HG03342 (cell line): ENCODE measurements around the gene ANKRD13A.
"Not testable (repeated sequence)": the region's sequence is repeated elsewhere in the genome, so short reads cannot be mapped to it uniquely, and the experiment has no call there.

Experiments
- ATAC-seq: cut with Tn5 transposase; IDR thresholded peaks from one replicate; pipeline ENCODE4 v1.9.1; 2021; ENCODE audit warnings: mild to moderate bottlenecking, moderate library complexity; ENCODE audit not compliant: unreplicated experiment

Gene ANKRD13A

DNA sequence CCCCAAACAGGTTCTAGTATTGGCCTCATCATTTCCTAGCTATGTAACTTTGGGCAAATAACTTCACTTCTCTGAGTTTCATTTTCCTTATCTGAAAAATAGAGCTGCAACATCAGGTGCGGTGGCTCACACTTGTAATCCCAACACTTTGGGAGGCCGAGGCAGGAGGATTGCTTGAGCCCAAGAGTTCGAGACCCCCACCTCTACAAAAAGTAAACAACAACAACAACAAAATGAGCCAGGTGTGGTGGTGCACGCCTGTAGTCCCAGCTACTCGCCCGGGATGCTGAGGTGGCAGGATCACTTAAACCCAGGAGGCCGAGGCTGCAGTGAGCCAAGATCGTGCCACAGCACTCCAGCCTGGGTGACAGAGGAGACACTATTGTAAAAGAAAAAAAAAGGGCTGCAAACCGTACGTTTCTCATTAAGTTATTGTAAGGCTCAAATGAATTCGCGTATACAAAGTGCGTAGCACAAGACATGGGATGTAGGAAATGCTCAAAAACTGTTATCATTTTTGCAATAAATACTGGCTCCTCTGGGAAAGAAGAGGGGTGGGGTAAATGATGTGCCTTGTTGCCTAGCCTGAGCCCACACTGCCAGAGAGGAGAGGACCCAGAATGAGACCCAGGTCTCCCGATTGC is 48.2 kb downstream of the ANKRD13A start:
- ATAC-seq: no peak

DNA sequence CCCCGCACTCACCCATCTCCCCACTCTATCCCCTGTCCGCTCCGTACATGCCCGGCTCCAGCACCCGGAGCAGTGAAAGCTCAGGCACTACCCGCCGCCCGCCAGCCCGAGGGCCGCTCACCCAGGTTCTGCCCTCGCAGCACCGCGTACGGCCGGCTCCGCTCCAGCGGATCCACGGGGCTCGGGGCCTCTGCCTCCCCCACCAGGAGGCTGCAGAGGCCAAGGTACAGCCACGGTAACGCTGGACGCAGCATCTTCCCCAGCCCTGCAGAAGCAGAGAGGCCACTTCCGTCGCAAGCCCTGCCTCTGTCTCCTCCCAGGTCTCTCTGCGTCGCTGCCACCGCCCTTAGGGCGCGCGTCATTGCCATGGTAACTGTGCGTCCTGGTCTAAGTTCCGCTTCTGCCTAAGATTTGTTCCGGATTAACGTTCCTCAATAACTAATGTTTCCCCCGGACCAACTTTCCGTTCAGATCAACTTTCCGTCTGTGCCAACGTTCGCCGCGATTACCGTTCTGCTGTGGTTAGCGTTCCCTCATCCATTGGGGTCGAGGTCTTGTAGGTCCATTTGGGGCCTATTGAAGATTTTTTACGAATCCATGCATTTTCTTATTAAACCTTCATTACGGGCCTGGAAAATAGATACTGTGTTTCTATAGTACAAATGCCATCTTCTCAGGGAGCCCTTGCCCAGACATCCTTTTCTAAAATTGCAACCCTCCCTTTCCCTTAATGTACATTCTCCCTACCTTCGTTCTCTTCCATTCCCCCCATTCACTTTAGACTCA is 49.2 kb downstream of the ANKRD13A start, which contains the start of gene C12orf76:
Gene C12orf76 (minus strand): TSS at position 281 of the 786 bp plus-strand sequence. CDS start 27 bp downstream, at position 254.
- peak; percentile 98 for ATAC-seq

DNA sequence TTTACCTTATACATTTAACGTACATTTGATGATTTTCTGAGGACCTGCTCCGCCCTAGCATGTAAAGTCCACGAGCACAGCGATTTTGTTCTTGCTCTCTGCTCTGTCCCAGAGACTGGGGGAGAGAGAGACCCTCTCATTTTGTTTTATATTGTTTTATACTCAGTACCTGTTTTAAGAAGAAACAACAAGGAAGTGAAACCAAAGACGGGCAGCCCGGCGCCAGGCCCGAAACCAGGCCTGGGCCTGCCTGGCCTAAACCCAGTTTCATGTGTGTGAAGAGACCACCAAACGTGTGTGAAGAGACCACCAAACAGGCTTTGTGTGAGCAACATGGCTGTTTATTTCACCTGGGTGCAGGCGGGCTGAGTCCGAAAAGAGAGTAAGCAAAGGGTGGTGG is 49.8 kb downstream of the ANKRD13A start:
- ATAC-seq: not testable (repeated sequence)

DNA sequence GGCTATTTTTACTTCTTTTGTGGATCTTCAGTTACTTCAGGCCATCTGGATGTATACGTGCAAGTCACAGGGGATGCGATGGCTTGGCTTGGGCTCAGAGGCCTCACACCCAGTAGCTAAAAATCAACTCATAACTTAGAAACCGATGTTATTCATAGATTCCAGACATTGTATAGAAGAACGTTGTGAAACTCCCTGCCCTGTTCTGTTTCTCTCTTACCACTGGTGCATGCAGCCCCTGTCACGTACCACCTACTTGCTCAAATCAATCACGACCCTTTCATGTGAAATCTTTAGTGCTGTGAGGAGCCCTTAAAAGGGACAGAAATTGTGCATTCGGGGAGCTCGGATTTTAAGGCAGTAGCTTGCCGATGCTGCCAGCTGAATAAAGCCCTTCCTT is 50.4 kb downstream of the ANKRD13A start:
- not testable (repeated sequence) for ATAC-seq

DNA sequence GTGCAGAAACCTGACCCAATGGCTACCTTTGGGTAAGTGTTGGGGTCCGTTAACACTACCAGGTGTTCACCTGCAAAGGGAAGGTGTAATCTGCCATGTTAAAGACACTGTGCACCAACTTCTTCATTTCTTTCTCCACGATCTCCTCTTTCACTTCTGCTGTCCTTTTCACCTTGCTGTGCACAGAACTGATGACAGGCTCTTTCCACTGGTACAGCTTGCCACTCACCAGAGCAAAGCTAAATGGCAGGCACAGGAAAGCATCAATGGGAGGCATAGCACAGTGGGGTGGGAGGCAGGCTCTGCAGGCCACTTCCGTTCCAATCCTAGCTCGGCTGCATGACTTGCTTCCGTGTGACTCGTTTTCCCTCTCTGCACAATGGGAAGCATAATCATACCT is 51.7 kb downstream of the ANKRD13A start:
- no peak for ATAC-seq

DNA sequence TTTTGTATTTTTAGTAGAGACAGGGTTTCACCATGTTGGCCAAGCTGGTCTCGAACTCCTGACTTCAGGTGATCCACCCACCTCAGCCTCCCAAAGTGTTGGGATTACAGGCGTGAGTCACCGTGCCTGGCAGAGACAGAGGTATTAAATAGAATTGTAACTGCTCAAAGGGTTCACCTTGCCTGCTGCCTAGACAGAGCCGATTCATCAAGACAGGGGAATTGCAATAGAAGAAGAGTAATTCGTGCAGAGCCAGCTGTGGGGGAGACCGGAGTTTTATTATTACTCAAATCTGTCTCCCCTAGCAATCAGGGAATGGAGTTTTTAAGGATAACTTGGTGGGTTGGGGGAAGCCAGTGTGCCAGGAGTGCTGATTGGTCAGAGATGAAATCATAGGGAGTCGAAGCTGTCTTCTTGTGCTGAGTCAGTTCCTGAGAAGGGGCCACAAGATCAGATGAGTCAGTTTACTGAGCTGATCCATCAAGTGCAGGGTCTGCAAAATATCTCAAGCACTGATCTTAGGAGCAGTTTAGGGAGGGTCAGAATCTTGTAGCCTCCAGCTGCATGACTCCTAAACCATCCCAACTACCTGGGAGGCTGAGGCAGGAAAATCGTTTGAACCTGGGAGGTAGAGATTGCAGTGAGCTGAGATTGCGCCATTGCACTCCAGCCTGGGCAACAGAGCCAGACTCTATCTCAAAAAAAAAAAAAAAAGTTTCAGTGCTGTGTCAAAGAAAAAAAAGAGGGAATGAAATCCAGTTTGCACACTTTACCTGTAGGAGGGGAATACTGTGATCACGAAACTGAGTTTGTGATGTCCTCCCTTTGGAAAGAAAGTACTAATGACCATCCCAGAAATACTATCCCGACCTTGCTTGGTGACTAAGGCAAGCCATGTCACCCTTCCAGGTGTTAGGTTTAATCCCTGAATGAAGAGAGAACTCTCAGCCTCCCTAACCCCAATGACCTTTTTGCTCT is 56.4 kb downstream of the ANKRD13A start:
- not testable (repeated sequence) for ATAC-seq

DNA sequence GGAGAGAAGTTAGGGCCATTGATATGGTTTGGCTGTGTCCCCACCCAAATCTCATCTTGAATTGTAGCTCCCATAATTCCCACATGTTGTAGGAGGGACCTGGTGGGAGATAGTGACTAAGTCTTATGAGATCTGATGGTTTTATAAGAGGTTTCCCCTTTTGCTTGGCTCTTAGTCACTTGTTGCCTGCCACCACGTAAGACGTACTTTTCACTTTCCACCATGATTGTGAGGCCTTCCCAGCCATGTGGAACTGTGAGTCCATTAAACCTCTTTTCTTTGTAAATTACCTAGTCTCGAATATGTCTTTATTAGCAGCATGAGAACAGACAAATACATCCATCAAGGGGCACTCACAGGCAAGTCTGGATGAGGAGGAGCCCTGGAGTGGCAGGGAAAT is 57.4 kb downstream of the ANKRD13A start:
- not testable (repeated sequence) for ATAC-seq

DNA sequence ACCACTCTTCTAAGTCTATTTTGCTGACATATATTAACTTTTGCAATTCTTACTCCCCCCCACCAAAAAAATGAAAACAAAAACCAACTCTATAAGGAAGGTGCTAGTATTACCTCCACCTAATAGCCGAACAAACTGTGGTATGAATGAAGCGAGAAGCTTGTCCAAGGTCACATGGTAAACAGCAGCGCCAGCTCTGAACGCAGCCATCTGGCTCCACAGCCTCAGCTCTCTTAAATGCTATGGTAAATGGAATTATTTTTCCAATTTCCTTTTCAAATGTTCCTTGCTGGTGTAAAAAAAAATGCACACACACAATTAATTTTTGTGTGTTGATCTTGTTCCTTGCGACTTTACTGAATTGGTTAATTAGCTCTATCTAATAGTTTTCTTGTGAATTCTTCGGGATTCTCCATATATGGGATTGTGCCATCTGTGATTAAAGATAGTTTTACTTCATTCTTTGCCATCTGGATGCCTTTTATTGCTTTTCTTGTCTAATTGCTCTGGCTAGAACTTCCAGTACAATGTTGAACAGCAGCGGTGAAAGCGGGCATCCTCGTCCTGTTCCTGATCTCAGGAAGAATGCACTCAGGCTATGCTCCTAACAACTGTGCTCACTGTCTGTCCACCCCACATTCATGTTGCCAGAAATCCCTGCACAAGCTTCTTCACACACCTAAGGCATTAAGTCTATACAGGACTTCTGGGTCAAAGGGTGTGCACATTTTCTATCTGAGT is 59.8 kb downstream of the ANKRD13A start:
- ATAC-seq: no peak

DNA sequence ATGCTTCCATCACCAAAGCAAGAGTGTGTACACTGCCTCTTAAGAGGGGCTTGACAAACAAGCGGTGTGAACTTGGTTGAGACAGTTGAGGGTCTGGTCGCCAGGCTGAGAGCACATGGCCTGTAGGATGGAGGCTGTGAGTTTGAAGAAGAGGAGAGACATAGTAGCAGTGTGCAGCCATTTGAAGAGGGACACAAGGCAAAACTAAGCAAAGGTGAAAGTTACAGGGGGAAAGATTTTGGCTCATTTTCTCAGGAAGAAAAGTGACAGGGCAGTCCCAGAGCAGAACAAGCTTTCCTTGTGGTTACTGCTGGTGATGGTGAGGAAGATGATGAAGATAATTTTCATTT is 60.4 kb downstream of the ANKRD13A start:
- ATAC-seq: no peak

DNA sequence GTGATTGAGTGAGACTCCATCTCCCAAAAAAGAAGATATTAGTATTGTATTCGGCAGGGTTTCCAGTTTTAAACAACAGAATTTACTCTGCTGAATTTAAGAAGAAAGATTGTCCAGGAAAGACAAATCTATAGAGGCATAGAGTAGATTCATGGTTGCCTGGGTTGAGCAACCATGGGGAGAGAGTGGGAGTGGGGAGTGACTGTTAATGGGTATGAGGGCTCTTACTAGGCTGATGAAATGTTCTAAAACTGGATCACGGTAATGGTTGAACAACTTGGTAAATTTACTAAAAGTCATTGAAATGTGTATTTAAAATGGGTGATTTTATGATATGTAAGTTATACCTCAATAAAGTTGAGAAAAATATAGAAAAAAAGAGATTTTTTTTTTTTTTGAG is 63.0 kb downstream of the ANKRD13A start:
- ATAC-seq: no peak

DNA sequence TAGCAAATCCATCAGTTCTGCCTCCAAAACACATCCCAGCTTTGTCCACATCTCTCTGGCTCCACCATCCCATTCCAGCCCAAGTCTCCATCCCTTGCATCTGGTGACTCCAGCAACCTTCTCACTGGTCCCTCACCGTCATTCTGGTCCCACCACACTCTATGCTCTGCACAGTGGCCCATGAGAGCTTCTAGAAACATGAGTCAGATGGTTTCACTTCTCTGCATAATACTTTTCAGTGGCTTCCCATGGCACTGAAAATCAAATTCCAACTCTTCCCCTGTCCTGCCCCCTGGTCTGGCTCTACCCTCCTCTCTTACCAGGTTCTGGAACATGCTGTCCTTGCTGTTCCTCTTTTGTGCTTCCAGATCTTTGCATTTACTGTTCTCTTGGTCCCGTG is 66.3 kb downstream of the ANKRD13A start:
- ATAC-seq: no peak

DNA sequence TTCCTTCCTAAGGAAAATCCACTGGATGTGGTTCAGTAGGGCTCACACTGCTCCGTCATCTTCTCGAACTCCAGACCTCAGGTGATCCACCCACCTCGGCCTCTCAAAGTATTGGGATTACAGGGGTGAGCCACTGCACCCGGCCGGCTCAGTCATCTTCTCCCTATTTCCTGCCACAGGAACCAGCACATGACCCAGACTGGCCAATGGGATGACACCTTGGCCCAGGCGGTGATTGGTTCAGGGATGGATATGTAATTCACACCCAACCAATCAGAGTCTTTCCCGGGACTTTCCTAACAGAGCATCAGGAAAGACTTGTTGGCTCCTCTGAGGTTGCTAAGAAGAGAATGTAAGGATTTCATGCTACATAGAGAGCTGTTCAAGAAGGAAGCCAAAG is 68.3 kb downstream of the ANKRD13A start:
- ATAC-seq: no peak

DNA sequence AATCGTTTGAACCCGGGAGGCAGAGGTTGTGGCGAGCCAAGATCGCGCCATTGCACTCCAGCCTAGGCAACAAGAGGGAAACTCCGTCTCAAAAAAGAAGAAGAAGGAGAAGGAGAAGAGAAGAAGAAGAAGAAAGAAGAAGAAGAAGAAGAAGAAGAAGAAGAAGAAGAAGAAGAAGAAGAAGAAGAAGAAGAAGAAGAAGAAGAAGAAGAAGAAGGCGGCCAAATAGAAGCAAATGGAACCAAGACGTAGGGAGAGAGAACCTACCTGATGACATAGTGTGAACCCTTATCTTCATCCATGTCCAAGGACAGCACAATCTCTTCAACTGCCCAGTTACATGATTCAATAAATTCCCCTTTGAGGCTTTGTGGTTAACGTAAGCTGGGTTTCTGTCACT is 68.9 kb downstream of the ANKRD13A start:
- ATAC-seq: not testable (repeated sequence)

DNA sequence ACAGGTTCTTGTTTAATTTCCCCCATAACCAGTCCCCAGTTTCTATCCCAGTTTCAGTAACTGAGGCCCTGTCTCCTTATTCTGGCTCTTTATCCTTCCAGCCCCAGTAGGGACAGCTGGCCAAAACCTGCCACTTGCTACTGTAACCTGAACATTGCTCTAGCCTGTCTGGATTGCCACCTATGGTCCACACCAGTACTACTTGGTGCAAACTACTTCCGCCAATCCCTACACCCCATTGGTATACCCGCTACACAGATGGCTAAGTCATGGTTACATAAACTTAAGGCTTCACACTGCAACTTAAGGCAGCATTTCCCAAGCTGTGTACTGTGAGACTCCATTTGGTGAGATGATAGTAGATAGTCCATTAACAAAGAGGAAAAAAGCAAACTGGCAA is 69.4 kb downstream of the ANKRD13A start:
- ATAC-seq: no peak

DNA sequence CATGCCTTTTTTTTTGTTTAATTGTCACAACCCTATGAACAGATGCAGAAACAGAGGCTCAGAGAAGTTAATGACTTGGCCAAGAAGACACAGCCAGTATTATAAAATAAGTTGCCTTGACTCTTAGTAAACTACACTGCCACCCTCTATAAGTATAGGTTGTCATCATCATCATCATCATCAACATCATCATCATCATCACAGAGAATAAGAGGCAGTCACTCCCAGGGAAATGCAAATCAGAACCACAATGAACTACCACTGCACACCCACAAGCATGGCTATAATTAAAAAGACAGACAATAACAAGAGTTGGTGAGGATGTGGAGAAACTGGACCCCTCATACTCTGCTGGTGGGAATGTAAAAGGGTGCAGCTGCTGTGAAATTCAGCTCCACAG is 72.3 kb downstream of the ANKRD13A start:
- ATAC-seq: no peak

DNA sequence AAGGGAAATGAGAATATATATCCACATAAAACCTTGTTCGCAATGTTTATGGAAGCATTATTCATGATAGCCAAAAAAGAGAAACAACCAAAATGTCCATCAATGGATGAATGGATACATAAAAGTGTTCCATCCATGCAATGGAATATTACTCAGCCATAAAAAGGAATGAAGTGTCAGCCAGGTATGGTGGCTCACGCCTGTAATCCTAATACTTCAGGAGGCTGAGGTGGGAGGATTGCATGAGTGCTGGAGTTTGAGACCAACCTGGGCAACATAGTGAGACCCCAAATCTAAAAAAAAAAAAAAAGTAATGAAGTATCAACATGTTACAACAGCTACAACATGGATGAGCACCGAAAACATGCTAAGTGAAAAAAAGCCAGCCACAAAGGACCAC is 72.7 kb downstream of the ANKRD13A start:
- ATAC-seq: no peak

DNA sequence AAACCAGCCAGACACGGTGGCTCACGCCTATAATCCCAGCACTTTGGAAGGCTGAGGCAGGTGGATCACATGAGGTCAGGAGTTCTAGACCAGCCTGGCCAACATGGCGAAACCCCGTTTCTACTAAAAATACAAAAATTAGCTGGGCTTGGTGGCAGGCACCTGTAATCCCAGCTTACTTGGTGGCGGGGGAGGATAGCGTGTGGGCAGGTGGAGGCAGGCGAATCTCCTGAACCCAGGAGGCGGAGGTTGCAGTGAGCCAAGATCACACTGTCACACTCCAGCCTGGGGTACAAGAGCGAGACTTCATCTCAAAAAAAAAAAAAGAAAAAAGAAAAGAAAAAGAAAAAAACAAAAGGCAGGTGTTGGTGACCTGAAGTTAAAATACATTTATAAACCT is 73.4 kb downstream of the ANKRD13A start:
- ATAC-seq: not testable (repeated sequence)

DNA sequence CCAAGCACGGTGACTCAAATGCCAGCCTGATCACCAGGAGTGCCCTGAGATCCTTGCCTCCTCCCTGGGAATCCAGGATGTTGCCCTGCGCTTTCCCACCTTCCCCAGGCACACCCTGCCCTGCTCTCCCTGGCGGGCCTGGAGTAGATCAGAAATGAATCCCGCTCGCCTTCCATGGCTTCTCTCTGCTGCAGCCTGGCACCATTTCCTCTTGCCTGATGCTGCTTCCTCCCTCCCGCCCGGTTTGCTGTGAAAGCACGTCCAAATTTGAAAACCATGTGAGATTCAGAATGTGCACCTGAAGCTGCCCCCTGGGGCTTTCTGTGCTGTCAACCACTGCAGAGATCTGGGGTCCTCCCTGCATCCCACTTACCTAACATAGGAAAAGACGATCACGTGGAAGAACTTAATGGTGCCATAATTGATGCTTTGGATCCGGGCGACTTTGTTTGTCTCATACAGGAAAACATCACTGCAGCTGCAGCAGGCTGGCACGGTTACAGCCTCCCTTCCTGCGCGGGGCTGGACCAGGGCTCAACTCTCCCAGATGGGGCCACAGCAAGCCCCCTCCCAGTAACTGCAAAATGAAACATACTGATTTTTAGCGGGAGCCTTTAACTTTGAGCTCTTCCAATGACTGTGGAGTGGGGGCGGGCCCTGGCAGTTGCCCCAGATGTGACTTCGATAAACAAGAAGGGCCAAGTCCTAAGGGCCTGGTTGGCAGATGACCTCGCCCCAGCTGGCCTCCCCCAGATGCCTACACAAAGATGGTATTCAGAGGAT is 74.0 kb downstream of the ANKRD13A start:
- no peak for ATAC-seq

DNA sequence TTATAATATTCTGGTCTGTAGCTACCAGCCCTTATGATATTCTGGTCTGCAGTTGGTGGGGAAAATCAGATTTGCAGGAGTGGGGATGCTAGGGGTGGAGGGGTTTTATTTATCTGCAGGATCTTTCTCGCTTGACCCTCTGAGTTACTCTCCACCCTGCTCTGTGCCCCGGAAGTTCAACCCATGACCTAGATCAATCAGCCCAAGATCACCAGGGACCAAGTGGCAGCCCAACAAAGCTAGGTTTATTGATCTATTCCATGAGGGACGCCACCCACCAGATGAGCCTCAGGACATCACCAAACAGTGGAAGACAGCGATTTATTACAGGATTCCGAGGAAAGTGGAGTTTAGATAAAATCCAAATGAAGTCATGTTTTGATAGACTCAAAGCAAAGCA is 74.9 kb downstream of the ANKRD13A start:
- no peak for ATAC-seq

DNA sequence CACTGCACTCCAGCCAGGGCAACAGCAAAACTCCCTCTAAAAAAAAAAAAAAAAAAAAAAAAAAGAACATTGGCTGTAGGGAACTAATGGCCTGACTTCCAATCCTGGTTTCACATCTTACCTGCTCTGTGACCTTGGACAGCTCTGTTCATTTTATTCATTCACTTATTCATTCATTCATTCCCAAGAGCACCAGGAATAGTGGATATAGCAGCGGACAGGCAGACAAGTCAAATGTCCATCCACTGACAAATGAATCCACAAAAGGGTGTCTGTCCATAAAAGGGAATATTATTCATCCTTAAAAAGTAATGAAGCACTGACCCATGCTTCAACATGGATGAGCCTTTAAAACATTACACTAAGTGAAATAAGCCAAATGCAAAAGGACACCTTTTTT is 76.7 kb downstream of the ANKRD13A start:
- no peak for ATAC-seq
